Erythroblast (primary cell): ENCODE data around the gene NHS.

Source experiments
- GATA1 ChIP-seq: IDR thresholded peaks from 2 replicates; pipeline ENCODE4 v1.6.1; 2011; ENCODE audit warnings: low read depth, mild to moderate bottlenecking, control low read depth, low read length, moderate library complexity
- POLR2A ChIP-seq: IDR thresholded peaks from 2 replicates; pipeline ENCODE4 v1.6.1; 2011; ENCODE audit warnings: mild to moderate bottlenecking, low read length

- TF ChIP-seq POLR2A (no peak), GATA1 (no peak)
Measured at GRCh38 chrX:17621566-17622270, 246.7 kb downstream of the NHS start.
